GM13977 (cell line): ENCODE results near the gene COA3.

ENCODE experiments used
- DNase-seq: peaks from one replicate; pipeline ENCODE4 v3.0.0; 2012; ENCODE audit warnings: low spot score
- in situ Hi-C: fragments of 300-500 bp; cut with MboI; formaldehyde crosslinking; loops from one replicate; pipeline ENCODE4 v1.12.0; 2022; ENCODE audit warnings: low sequenced_read_pairs, low pct_unique_long_range_greater_than_20kb, mixed read lengths, inconsistent platforms; ENCODE audit not compliant: unreplicated experiment
- TF ChIP-seq, protein P1 (sequence below): IDR thresholded peaks from 2 replicates; pipeline ENCODE4 v1.5.1; 2012; ENCODE audit warnings: mild to moderate bottlenecking, control low read depth; ENCODE audit not compliant: insufficient read depth; ENCODE audit errors: extremely low read depth, missing control alignments

The COA3 gene

GRCh38 chr17:42803074-42803883 is 4.8 kb upstream of the COA3 start:
- TF ChIP-seq, protein P1, sequence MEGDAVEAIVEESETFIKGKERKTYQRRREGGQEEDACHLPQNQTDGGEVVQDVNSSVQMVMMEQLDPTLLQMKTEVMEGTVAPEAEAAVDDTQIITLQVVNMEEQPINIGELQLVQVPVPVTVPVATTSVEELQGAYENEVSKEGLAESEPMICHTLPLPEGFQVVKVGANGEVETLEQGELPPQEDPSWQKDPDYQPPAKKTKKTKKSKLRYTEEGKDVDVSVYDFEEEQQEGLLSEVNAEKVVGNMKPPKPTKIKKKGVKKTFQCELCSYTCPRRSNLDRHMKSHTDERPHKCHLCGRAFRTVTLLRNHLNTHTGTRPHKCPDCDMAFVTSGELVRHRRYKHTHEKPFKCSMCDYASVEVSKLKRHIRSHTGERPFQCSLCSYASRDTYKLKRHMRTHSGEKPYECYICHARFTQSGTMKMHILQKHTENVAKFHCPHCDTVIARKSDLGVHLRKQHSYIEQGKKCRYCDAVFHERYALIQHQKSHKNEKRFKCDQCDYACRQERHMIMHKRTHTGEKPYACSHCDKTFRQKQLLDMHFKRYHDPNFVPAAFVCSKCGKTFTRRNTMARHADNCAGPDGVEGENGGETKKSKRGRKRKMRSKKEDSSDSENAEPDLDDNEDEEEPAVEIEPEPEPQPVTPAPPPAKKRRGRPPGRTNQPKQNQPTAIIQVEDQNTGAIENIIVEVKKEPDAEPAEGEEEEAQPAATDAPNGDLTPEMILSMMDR = no peak
- in situ Hi-C loops = no loop called here
- no peak for DNase-seq

DNA sequence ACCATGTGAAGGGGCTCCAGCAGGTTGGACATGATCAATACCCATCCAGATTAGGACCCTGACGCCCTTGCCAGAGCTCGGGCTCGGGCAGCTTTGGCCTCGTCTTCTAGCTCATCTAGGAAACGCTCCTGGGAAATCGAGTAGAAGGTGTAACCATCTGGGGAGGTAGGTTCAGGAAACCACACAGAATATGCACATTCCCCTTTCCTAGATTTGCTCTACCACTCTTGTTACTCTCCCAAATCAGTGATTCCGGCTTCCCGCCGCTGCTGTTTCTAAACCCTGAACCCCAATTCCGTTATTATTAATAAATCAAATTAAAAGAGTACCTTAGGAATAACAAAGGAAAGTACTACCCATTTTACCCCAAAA is 507 bp downstream of the COA3 start:
- in situ Hi-C loops = no loop called here
- TF ChIP-seq, protein P1 = no peak
- DNase-seq = no peak

DNA sequence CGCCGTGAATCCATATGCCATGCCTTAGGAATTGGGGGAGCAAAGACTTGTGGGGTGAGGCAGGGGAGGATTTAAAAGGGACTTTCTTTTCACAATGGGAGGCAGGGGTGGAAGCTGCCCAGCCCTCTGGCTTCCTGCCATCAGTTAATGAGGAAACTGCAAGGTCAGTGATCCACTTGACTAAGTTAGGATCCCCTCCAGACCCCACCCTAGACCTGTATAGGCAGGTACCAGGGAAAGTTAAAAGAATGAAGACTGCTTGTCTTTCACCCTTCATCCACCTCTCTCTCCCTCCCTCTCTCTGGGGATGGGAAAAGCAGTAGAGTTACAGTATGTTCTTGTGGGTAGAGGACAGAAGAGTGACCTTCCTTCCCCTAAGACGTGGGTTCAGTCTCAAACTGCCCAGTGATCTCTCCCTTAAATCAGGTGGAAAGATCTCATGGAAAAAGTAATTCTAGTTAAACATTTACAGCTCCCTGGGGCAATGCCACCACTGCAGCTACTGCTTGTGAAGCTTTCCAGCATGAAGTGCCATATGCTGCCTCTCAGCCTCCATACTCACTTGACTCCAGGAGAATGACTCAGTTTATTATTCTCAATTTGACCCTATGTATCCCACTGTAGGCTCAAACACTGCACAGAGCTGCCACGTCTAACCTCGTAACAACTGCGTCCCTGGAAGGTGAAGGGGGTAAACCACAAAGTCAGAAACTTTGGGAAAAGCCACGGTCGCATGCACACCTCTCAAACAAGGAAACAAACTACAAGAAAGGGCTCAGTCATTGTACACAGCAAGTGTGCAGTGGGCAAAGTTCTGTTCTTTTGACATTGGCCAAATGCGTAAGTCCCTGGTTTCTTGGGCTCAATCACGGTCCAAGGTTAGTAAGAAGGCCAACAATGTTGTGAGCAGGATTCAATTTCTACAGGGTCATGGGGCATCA is 1.2 kb downstream of the COA3 start:
- in situ Hi-C loops = no loop called here

DNA sequence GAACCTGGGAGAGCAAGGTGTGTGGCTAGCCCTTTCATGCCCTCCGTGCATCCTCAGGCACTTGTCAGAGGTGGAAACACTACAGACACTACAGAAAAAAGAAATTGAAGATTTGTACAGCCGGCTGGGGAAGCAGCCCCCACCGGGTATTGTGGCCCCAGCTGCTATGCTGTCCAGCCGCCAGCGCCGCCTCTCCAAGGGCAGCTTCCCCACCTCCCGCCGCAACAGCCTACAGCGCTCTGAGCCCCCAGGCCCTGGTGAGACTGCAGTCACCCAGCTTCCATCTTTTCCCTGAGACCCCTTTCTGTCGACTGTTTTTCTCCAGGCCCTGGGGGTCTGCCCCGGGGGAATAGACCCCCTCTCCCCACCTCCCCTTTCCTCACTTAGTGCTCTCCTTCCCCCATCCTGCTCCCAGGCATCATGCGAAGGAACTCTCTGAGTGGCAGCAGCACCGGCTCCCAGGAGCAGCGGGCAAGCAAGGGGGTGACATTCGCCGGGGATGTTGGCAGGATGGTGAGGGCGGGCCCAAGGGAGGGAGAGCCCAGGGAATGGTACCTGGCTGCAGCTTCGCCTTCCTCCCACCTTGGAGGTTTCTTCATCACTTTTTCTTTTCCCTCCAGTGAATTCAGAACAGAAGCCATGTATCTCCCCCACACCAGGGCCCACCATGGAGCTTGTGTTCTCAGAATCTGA is 2.3 kb downstream of the COA3 start:
- DNase-seq = no peak
- in situ Hi-C loops = no loop called here
- TF ChIP-seq, protein P1 = no peak

More for the DNA sequence above, 1.2 kb downstream of the COA3 start:
- TF ChIP-seq, protein P1 = no peak
- no peak for DNase-seq

GRCh38 chr17:42795465-42795864 is 3.0 kb downstream of the COA3 start:
- in situ Hi-C loops = no loop called here
- DNase-seq = no peak
- TF ChIP-seq, protein P1 = no peak

GRCh38 chr17:42795061-42795460 is 3.4 kb downstream of the COA3 start:
- TF ChIP-seq, protein P1 = no peak
- in situ Hi-C loops = no loop called here
- no peak for DNase-seq
